Endothelial cell of umbilical vein (primary cell): Measurements from ENCODE around the gene PPP2R5A. TPM values are rescaled to one million over a fixed set of nuclear protein-coding genes. Genes with fewer than 3 reads are reported as not detected.

Source experiments
- BruUV-seq: library from RNA; stranded (reverse); fragments of 400-500 nt; replicated peaks from 2 replicates; lab custom pipeline; 2021; lab: Mats Ljungman, UMichigan
- CTCF ChIA-PET: fragments of 300-600, 350-600 bp; sonication (Branson Sonifier 250); formaldehyde crosslinking; loops from one replicate; lab custom pipeline; 2021; ENCODE audit warnings: antibody characterized with exemption, inconsistent platforms; lab: Charles Lee
- POLR2A ChIA-PET: fragments of 300-600, 350-600 bp; sonication (Branson Sonifier 250); formaldehyde crosslinking; loops from one replicate; lab custom pipeline; 2021; ENCODE audit warnings: antibody characterized with exemption, inconsistent platforms; lab: Charles Lee
- DNase-seq: peaks from one replicate; pipeline ENCODE4 v3.0.0-alpha.2; 2011; ENCODE audit warnings: low read depth, low spot score
- FAIRE-seq: peaks from 2 replicates; lab custom pipeline; 2011; peaks lifted over from hg19 to GRCh38; lab: Jason Lieb, UNC
- H2AFZ ChIP-seq: 2 replicates; pipeline ENCODE4 v1.6.0; 2012; ENCODE audit warnings: low read depth, low read length, control low read depth, inconsistent platforms
- H3K27ac ChIP-seq: 2 replicates; pipeline ENCODE4 v1.5.1; 2011; ENCODE audit warnings: low read depth, mild to moderate bottlenecking, control low read depth, low read length, moderate library complexity; ENCODE audit not compliant: insufficient read depth
- H3K27me3 ChIP-seq, 2 experiments: 2 replicates each; pipeline versions ENCODE4 v1.6.0 to v1.6.1; 2011; ENCODE audit warnings: low read length in 2 of 2, mixed read lengths in 1 of 2; ENCODE audit not compliant: control insufficient read depth in 2 of 2, insufficient read depth in 2 of 2
- H3K36me3 ChIP-seq, 2 experiments: 2 replicates in 1 of 2; 3 replicates in 1 of 2; pipeline ENCODE4 v1.5.1; 2011; ENCODE audit warnings: low read length in 2 of 2, mild to moderate bottlenecking in 1 of 2, moderate library complexity in 1 of 2; ENCODE audit not compliant: control insufficient read depth in 2 of 2, insufficient read depth in 2 of 2; ENCODE audit errors: extremely low read depth in 1 of 2
- H3K4me1 ChIP-seq: 3 replicates; pipeline ENCODE4 v1.5.1; 2011; ENCODE audit warnings: mild to moderate bottlenecking, low read length; ENCODE audit not compliant: control insufficient read depth, insufficient read depth; ENCODE audit errors: extremely low read depth
- H3K4me2 ChIP-seq: 2 replicates; pipeline ENCODE4 v1.6.1; 2011; ENCODE audit warnings: low read length, control low read depth, mixed read lengths; ENCODE audit not compliant: insufficient read depth
- H3K4me3 ChIP-seq, 3 experiments: fragments of 200-600 bp in 1 of 3; sonication (generic), shearing (Covaris generic) in 1 of 3; replicated peaks in 1 of 3; 2 replicates each; pipeline ENCODE4 v1.5.1; 2011 to 2016; ENCODE audit warnings: control low read depth in 3 of 3, low read length in 3 of 3, mild to moderate bottlenecking in 2 of 3, inconsistent platforms in 1 of 3, low read depth in 1 of 3, moderate library complexity in 1 of 3; ENCODE audit not compliant: insufficient read depth in 1 of 3
- H3K79me2 ChIP-seq: 2 replicates; pipeline ENCODE4 v1.6.0; 2012; ENCODE audit warnings: low read length, inconsistent platforms; ENCODE audit not compliant: control insufficient read depth, insufficient read depth
- H3K9ac ChIP-seq: replicated peaks from 2 replicates; pipeline ENCODE3; 2011; ENCODE audit warnings: low read length, control low read depth; ENCODE audit not compliant: insufficient read depth; ENCODE audit errors: extremely low read depth
- H3K9me1 ChIP-seq: replicated peaks from 3 replicates; pipeline ENCODE4 v1.6.0; 2011; ENCODE audit warnings: mild to moderate bottlenecking, low read length; ENCODE audit not compliant: control insufficient read depth, insufficient read depth; ENCODE audit errors: extremely low read depth
- H3K9me3 ChIP-seq: replicated peaks from 2 replicates; pipeline ENCODE4 v1.5.1; 2012; ENCODE audit warnings: low read length, inconsistent platforms; ENCODE audit not compliant: control insufficient read depth, insufficient read depth
- H4K20me1 ChIP-seq: replicated peaks from 2 replicates; pipeline ENCODE3; 2011; ENCODE audit warnings: mild to moderate bottlenecking, low read length; ENCODE audit not compliant: control insufficient read depth, insufficient read depth; ENCODE audit errors: extremely low read depth
- EZH2 ChIP-seq: IDR thresholded peaks from 2 replicates; pipeline ENCODE4 v1.6.1; 2012; ENCODE audit warnings: borderline replicate concordance, low read depth, mild to moderate bottlenecking, moderate library complexity, low read length, inconsistent platforms; ENCODE audit not compliant: severe bottlenecking
- FOS ChIP-seq: IDR thresholded peaks from 2 replicates; pipeline ENCODE4 v1.6.1; 2011; ENCODE audit warnings: mild to moderate bottlenecking, low read length, moderate library complexity, borderline replicate concordance; ENCODE audit not compliant: insufficient read depth
- GATA2 ChIP-seq: IDR thresholded peaks from 2 replicates; pipeline ENCODE4 v1.7.0; 2011; ENCODE audit warnings: low read depth, mild to moderate bottlenecking, moderate library complexity, mixed read lengths, low read length; ENCODE audit not compliant: insufficient read length, insufficient read depth
- JUN ChIP-seq: IDR thresholded peaks from 2 replicates; pipeline ENCODE4 v1.6.1; 2011; ENCODE audit warnings: borderline replicate concordance, low read depth; ENCODE audit not compliant: insufficient read length, insufficient read depth
- MYC ChIP-seq: IDR thresholded peaks from one replicate; pipeline ENCODE4 v1.6.1; 2011; ENCODE audit warnings: mild to moderate bottlenecking, low read depth, low read length
- POLR2A ChIP-seq: IDR thresholded peaks from 2 replicates; pipeline ENCODE4 v1.6.1; 2012; ENCODE audit warnings: low read depth, mild to moderate bottlenecking, control low read depth, low read length
- POLR2AphosphoS5 ChIP-seq: IDR thresholded peaks from 2 replicates; pipeline ENCODE4 v1.6.1; 2012; ENCODE audit warnings: low read depth, mild to moderate bottlenecking, control low read depth, low read length, moderate library complexity; ENCODE audit not compliant: insufficient read depth
- dilution Hi-C: fragments of 300-500 bp; cut with MboI; formaldehyde crosslinking; loops from one replicate; pipeline ENCODE4 v1.15.0; 2019; ENCODE audit warnings: low sequenced_read_pairs; ENCODE audit not compliant: extremely low pct_ligation_motif_present
- intact Hi-C: fragments of 100-400 bp; cut with micrococcal nuclease; formaldehyde crosslinking; loops from one replicate; pipeline ENCODE4 v1.10.0; 2022
- polyA plus RNA-seq, 4 experiments: library from polyadenylated mRNA; depleted of rRNA in 3 of 4; stranded (reverse) in 3 of 4; unstranded in 1 of 4; fragments of >200 nt; gene quantifications; 2 replicates each; pipeline versions ENCODE4 v1.2.1 to v1.2.3, GENCODE V29; 2011 to 2012; ENCODE audit warnings: missing spikeins in 1 of 4
- total RNA-seq: library from RNA; stranded (reverse); gene quantifications from 2 replicates; pipeline ENCODE4 v1.2.3, GENCODE V29; 2021
- TF ChIP-seq, protein P1 (sequence below), 2 donors: IDR thresholded peaks; 1 replicate in 1 of 2; 2 replicates in 1 of 2; pipeline ENCODE4 v1.5.1; 2011; ENCODE audit warnings: low read length in 2 of 2, mild to moderate bottlenecking in 2 of 2, moderate library complexity in 2 of 2, control low read depth in 1 of 2, inconsistent platforms in 1 of 2, low read depth in 1 of 2; ENCODE audit not compliant: insufficient read depth in 1 of 2; ENCODE audit errors: extremely low read depth in 1 of 2
- TF ChIP-seq, protein P2 (sequence below): IDR thresholded peaks from 2 replicates; pipeline ENCODE4 v1.6.1; 2011; ENCODE audit not compliant: insufficient read depth, insufficient read length

The PPP2R5A gene
- total and polyA plus RNA-seq, 2 donors (not counting 3 experiments of a cell fraction or from before 2014, with no cell fraction given), result 11.9 to 34.5 TPM

DNA sequence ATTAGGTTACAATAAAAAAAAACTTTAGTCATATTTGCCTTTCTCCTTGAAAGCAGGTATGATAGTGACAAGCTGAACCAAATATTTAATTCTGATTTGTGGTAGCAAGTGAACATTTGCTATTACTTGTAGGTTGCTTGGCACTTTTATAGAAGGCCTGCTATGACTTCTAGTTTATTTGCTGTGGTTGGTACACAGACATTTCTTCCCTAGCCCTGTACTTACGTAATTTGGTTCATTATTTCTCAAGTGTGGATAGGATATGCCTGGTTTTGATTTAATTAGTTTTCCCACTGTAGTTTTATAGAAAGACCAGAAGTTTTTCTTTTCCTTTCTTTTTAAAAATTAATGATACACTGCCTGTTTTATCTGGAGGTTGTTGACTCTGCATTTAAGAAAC lies 55.9 kb downstream of the PPP2R5A start:
- H4K20me1 ChIP-seq, result no peaks in the 10 kb centered on the region
- no peak for FAIRE-seq
- H2AFZ ChIP-seq, result no peak overlapping the region
- H3K27me3 ChIP-seq, result no peaks in the 10 kb centered on the region
- H3K4me1 ChIP-seq, result no peaks in the 10 kb centered on the region
- H3K9ac ChIP-seq, result no peak overlapping the region
- H3K9me3 ChIP-seq, result no peaks in the 10 kb centered on the region
- no peak for DNase-seq
- intact Hi-C loops (loop anchor here (5.0 kb wide), 1 partner anchor 356 kb away; the partner anchor contains the start of gene BATF3), dilution Hi-C loops (no loop called here)
- CTCF ChIA-PET, result interaction anchor here (1.0 to 3.3 kb wide), 3 partner anchors 10 to 270 kb away, joined by 3 to 15 read pairs (median 4); no protein-coding TSS in a partner anchor
- H3K9me1 ChIP-seq, result no peaks in the 10 kb centered on the region
- no peaks in the 10 kb centered on the region for H3K79me2 ChIP-seq
- no peak overlapping the region for H3K27ac ChIP-seq
- TF ChIP-seq FOS, result no peak
- no peak for TF ChIP-seq EZH2
- no peak for TF ChIP-seq POLR2AphosphoS5
- TF ChIP-seq, protein P1, sequence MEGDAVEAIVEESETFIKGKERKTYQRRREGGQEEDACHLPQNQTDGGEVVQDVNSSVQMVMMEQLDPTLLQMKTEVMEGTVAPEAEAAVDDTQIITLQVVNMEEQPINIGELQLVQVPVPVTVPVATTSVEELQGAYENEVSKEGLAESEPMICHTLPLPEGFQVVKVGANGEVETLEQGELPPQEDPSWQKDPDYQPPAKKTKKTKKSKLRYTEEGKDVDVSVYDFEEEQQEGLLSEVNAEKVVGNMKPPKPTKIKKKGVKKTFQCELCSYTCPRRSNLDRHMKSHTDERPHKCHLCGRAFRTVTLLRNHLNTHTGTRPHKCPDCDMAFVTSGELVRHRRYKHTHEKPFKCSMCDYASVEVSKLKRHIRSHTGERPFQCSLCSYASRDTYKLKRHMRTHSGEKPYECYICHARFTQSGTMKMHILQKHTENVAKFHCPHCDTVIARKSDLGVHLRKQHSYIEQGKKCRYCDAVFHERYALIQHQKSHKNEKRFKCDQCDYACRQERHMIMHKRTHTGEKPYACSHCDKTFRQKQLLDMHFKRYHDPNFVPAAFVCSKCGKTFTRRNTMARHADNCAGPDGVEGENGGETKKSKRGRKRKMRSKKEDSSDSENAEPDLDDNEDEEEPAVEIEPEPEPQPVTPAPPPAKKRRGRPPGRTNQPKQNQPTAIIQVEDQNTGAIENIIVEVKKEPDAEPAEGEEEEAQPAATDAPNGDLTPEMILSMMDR (IDR thresholded peaks at IDR 0.05; ENCODE audit: extremely low read depth in 1 of 2, insufficient read depth in 1 of 2, low read depth in 1 of 2, low read length in 2 of 2), result no peak
- no peak for TF ChIP-seq MYC
- no peak for TF ChIP-seq POLR2A
- TF ChIP-seq, protein P2, sequence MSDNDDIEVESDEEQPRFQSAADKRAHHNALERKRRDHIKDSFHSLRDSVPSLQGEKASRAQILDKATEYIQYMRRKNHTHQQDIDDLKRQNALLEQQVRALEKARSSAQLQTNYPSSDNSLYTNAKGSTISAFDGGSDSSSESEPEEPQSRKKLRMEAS, result no peak
- no peak for TF ChIP-seq JUN
- no peak for TF ChIP-seq GATA2
- no peak overlapping the region for H3K4me2 ChIP-seq
- H3K36me3 ChIP-seq, result no peaks in the 10 kb centered on the region
- POLR2A ChIA-PET, result no interaction called here
- H3K4me3 ChIP-seq, result no peak overlapping the region
- no TSS peak for BruUV-seq
